GM21825 (cell line): ENCODE data around the gene SMIM20.

Experiments used
- ATAC-seq: cut with Tn5 transposase; IDR thresholded peaks from one replicate; pipeline ENCODE4 v1.9.1; 2021; ENCODE audit warnings: mild to moderate bottlenecking, moderate library complexity; ENCODE audit not compliant: unreplicated experiment

SMIM20 gene

DNA sequence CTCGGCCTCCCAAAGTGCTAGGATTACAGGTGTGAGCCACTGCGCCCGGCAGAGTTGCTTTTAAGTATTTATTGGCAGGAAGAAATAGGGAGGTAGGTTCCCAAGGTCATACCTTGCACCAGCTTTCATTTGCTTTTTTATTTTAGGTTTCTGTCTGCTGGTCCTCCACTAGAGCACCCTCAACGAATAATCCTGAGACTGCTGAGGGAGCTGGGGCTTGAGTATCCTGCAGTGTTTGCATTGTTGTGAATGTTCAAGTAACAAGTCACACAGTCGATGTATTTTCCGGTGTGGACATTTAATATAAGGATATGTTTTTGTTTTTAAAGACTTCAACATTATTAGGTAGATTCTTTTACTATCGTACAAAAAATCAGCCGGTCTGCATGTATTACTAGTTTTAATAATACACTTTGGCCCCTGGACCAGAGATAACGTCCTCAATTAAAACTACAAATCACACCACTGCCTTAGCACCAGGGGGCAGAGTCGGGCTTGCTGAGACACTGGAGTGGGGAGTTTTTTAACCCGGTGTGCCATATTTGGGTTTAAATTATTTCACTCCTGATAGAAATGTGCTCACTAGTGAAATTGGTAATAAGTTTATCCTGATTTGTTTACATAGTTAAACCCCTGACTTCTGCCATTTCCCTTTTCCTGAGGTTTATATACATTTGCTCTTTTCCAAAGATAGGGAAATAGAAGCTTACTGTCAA, 11.6 kb downstream of the SMIM20 start:
- ATAC-seq = no peak

DNA sequence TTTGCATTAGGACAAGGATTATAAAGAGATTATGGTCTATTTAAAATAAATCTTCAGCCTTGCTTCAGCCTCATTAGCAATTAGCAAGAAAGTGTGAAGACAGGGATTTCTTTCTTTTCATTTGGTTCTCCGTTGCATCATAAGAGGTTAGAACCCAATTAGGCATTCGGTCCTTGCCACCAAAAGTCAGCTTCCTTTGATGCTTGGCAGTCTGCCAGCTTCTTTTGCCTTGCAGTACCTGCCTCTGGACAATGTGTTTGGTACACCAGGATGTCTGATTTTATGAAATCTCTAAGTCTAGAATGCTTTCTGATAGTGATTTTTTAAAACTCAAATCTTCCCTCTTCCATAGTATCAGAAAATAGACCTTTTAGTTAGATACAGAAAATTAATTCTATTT, 12.4 kb downstream of the SMIM20 start:
- no peak for ATAC-seq

DNA sequence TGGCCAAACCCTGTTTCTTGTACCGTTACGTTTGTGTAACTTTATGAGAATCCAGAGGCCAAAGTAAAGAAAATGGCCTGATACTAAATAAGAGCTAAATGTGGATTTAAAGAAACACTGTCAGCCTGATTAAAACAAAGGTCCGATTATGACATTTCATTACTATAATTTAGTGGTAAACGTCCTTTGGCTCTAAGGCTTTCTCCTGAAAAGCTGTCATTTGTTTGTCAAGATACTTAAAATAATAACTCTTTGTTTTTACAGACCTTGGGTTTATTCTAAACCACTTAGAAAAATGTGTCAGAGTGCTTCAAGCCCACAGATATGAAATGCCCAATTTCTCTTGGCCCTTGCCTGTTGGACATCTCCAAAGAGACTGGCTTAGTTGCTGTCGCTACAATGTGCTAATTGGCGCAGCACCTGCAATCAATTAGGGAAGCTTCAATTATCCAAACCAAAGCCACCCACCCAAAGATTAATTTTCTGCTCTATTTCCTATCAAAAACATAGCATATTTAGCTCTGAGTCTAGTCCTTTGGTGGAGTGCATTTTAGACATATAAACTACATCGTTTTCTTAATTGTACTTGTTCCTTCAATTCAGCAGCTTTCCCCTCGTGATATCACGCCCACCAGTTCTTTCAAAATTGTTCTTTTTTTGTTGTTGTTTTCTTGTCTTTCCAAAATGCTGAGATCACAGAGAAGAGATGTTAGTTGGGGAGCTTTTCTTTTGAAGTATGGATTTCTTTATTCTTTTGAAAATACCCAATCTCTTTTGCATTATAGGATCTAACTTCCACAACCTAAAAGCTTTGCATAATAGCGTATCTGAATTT, 13.6 kb downstream of the SMIM20 start:
- no peak for ATAC-seq

GRCh38 chr4:25928379-25929297, 14.6 kb downstream of the SMIM20 start:
- ATAC-seq = no peak

DNA sequence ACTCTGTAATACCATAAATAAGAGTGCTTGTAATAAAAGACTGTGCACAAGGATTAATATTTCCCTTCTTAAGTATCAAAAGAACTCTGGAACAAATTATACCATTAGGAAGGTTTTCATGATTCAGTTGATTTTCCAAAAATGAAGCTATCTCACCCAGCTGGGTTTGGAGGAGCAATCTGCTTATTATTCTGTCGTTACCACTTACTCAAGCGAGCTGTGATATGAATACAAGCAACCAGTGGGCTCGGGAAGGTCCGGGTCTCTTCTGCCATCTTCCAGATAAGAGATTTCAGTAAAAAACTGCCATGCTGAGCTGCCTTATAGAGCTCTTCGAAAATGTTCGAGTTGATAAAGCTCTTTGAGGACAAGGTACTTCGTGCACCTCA, 15.3 kb downstream of the SMIM20 start:
- no peak for ATAC-seq

DNA sequence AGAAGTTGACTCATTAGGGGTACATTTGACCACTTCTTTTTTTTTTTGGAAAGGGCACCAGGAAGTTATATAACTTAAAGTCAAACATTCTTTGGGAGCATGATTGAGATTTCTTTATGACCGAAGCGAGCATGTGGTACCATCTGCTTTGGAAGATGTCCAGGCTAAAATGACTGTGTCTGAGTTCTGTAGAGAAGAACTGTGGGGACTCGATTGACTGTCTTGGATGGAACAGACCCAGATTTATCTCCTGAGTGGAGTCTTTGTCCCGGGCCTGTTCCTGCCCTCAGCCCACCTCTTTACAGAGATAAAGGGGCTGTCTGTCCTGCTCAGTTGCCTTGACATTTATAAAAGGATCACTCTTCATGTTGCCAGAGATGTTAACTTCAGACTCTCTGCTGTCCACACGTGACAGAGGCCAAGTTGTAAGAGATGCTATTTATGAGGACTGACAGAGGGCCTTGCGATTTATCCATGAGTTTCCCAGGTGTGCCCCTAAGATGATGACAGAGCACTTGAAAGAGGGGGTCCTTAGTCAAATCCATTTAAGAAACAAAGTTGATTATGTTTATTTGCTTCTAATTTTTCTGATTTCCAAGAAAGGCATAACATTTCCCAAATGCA, 16.8 kb downstream of the SMIM20 start:
- ATAC-seq = no peak

GRCh38 chr4:25936696-25937095, 22.7 kb downstream of the SMIM20 start:
- ATAC-seq = no peak

- no peak for ATAC-seq
Measured at GRCh38 chr4:25937801-25938200, 23.8 kb downstream of the SMIM20 start.

- peak; percentile 31 for ATAC-seq
Measured at GRCh38 chr4:25938366-25938765, 24.3 kb downstream of the SMIM20 start.

- ATAC-seq = peak; percentile 88
Measured at GRCh38 chr4:25938787-25939186, 24.8 kb downstream of the SMIM20 start.

- no peak for ATAC-seq
Measured at GRCh38 chr4:25939330-25939729, 25.3 kb downstream of the SMIM20 start.

- no peak for ATAC-seq
Measured at GRCh38 chr4:25941457-25942221, 27.6 kb downstream of the SMIM20 start.

DNA sequence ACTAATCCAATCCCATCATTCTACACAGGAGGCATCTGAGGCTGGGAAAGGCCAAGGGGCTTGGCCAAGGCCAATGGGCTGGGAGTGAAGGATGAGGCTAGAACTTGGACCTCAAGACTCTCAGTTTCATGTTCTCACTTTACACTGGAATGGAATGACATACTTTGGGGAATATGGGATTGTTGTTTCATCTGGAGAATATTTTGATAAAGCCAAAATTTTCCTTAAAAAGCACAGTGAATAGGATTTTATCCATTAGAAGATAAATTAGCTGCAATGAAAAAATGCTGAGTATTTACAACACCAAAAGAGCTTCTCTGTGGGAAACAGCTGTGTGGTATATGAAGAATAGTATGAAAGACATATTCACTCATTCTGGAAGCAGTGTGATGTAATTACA, 29.3 kb downstream of the SMIM20 start:
- ATAC-seq = no peak

DNA sequence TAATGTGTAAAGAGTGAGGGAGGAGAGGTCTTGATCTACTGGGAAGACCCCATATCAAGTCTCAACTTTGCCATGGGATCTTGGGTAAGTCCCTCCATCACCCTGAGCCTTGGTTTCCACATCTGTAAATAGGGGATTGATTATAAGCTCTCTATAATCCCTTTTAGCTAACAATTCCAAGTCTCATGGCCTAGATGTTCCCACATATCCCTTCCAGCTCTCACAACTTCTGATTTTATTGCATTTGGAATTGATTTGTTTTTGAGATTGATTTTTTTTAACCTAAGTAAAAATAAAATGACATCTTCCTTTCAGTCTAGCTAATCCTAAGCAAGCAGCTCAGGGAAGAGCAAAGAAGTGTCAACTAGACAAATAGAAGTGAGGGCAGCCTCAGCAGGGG, 29.8 kb downstream of the SMIM20 start:
- no peak for ATAC-seq

- ATAC-seq = no peak
Measured at GRCh38 chr4:25948051-25948450, 34.0 kb downstream of the SMIM20 start.

DNA sequence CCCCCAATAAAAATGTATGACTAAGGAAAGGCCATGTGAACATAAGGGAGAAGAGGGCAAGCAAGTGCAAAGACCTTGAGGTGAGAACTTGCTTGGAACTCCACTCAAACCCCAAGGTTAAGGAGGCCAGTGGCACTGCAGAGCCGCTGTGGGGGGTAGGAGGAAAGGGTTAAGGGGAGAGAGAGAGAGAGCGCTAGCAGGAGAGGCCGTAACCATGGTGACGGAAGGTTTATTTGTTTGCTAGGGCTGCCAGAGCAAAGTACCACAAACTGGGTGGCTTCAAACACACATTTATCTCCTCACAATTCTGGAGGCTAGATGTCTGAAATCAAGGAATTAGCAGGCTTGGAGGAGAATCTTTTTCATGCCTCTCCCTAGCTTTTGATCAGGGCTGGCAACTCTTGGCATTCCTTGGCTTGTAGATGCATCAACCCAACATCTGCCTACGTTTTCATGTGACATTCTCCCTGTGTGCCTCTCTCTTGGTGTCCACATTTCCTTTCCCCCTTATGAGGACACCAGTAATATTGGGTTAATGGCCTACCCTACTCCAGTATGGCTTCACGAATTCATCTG, 35.2 kb downstream of the SMIM20 start:
- ATAC-seq = no peak

GRCh38 chr4:25949994-25950393, 36.0 kb downstream of the SMIM20 start:
- ATAC-seq = no peak

GRCh38 chr4:25950461-25951389, 36.7 kb downstream of the SMIM20 start:
- ATAC-seq = no peak
